GM12874 (cell line): Measurements from ENCODE around the gene LSM3.

Experiments used
- CTCF ChIP-seq: IDR thresholded peaks from 2 replicates; pipeline ENCODE4 v1.5.1; 2011; ENCODE audit warnings: low read depth, mild to moderate bottlenecking, control low read depth, low read length, moderate library complexity; ENCODE audit not compliant: insufficient read depth

The LSM3 gene

GRCh38 chr3:14172496-14172895 is 6.1 kb upstream of the LSM3 start:
- no peak for TF ChIP-seq CTCF

GRCh38 chr3:14174483-14174882 is 4.1 kb upstream of the LSM3 start:
- no peak for TF ChIP-seq CTCF

GRCh38 chr3:14175383-14176037 is 3.1 kb upstream of the LSM3 start:
- no peak for TF ChIP-seq CTCF

- no peak for TF ChIP-seq CTCF
Observed at GRCh38 chr3:14177580-14178246, 904 bp upstream of the LSM3 start.

- TF ChIP-seq CTCF = no peak
Observed at GRCh38 chr3:14179114-14179465, 473 bp downstream of the LSM3 start.

GRCh38 chr3:14179795-14180194 is 1.2 kb downstream of the LSM3 start:
- TF ChIP-seq CTCF = no peak

GRCh38 chr3:14181253-14181652 is 2.6 kb downstream of the LSM3 start:
- no peak for TF ChIP-seq CTCF
